A549 (cell line): ENCODE results near the gene RRP15. TPM values are rescaled to one million over a fixed set of nuclear protein-coding genes. Genes with fewer than 3 reads are reported as not detected.

Experiments
- ATAC-seq, 2 experiments: fragments of 200-7000 bp in 1 of 2; fragments of >200 bp in 1 of 2; cut with Nextera tagmentation in 1 of 2; cut with Tn5 transposase in 1 of 2; 3 replicates each; pipeline versions ENCODE4 v1.8.0 to v1.9.1; 2018 to 2020; ENCODE audit warnings: mild to moderate bottlenecking in 1 of 2, moderate library complexity in 1 of 2
- CTCF ChIA-PET: fragments of 300-600 bp; sonication (Branson Sonifier 250); formaldehyde crosslinking; extraction: SDS; loops from one replicate; lab custom pipeline; 2021; ENCODE audit warnings: antibody characterized with exemption, inconsistent platforms; lab: Yijun Ruan, JAX
- POLR2A ChIA-PET: fragments of 350-600 bp; formaldehyde crosslinking; extraction: SDS; loops from one replicate; lab custom pipeline; 2021; ENCODE audit warnings: antibody characterized with exemption, inconsistent platforms; lab: Yijun Ruan, JAX
- DNase-seq, 2 experiments: peaks; one replicate each; pipeline versions ENCODE4 v3.0.0 to v3.0.0-alpha.2; 2011 to 2016; ENCODE audit warnings: low read depth in 1 of 2, low spot score in 1 of 2
- FAIRE-seq: peaks from 2 replicates; lab custom pipeline; 2011; peaks lifted over from hg19 to GRCh38; lab: Jason Lieb, UNC
- H3K27ac ChIP-seq, 2 experiments: fragments of >200 bp; sonication (Bioruptor Twin); formaldehyde crosslinking; 3 replicates each; pipeline ENCODE4 v1.5.1; 2016 to 2017
- H3K4me1 ChIP-seq: fragments of >200 bp; sonication (Bioruptor Twin); formaldehyde crosslinking; 3 replicates; pipeline ENCODE4 v1.6.1; 2016
- H3K4me2 ChIP-seq: fragments of >200 bp; sonication (Bioruptor Twin); formaldehyde crosslinking; 3 replicates; pipeline ENCODE4 v1.6.1; 2016
- H3K4me3 ChIP-seq: fragments of >200 bp; sonication (Bioruptor Twin); formaldehyde crosslinking; 3 replicates; pipeline ENCODE4 v1.5.1; 2016
- H3K9me3 ChIP-seq: fragments of >200 bp; sonication (Bioruptor Twin); formaldehyde crosslinking; 3 replicates; pipeline ENCODE4 v1.6.1; 2016
- ATOH8 ChIP-seq: fragments of 250-450 bp; sonication (Bioruptor Pico); IDR thresholded peaks from 2 replicates; pipeline ENCODE4 v1.5.0; 2020; ENCODE audit warnings: low read depth, mild to moderate bottlenecking, moderate library complexity
- CBX2 ChIP-seq: fragments of 200-600 bp; sonication (generic); IDR thresholded peaks from 2 replicates; pipeline ENCODE4 v1.6.1; 2016; ENCODE audit warnings: low read depth, mild to moderate bottlenecking, borderline replicate concordance
- CBX8 ChIP-seq: fragments of 200-600 bp; sonication (generic); IDR thresholded peaks from 2 replicates; pipeline ENCODE4 v1.6.1; 2016
- CEBPB ChIP-seq, 2 experiments: fragments of >200 bp in 1 of 2; sonication (Bioruptor Twin) in 1 of 2; formaldehyde crosslinking in 1 of 2; IDR thresholded peaks; 2 replicates each; pipeline ENCODE4 v1.6.1; 2012 to 2016
- CTCF ChIP-seq: fragments of >200 bp; sonication (Bioruptor Twin); formaldehyde crosslinking; IDR thresholded peaks from 3 replicates; pipeline ENCODE4 v1.5.1; 2016
- EHF ChIP-seq: fragments of 250-450 bp; sonication (Bioruptor Pico); IDR thresholded peaks from 2 replicates; pipeline ENCODE4 v1.5.0; 2020; ENCODE audit warnings: mild to moderate bottlenecking
- FOSB ChIP-seq: fragments of 250-450 bp; sonication (Bioruptor Pico); IDR thresholded peaks from 2 replicates; pipeline ENCODE4 v1.5.0; 2020; ENCODE audit warnings: mild to moderate bottlenecking, moderate library complexity
- FOXS1 ChIP-seq: fragments of 250-450 bp; sonication (Bioruptor Pico); IDR thresholded peaks from 2 replicates; pipeline ENCODE4 v1.5.0; 2020; ENCODE audit warnings: mild to moderate bottlenecking, moderate library complexity
- GATA3 ChIP-seq: IDR thresholded peaks from 2 replicates; pipeline ENCODE4 v1.6.1; 2012; ENCODE audit warnings: borderline replicate concordance
- JUNB ChIP-seq: fragments of >200 bp; sonication (Bioruptor Twin); formaldehyde crosslinking; IDR thresholded peaks from 2 replicates; pipeline ENCODE4 v1.6.1; 2016
- MAFK ChIP-seq: fragments of 450-650 bp; IDR thresholded peaks from 2 replicates; pipeline ENCODE4 v1.6.1; 2014; ENCODE audit not compliant: partially characterized antibody
- MAZ ChIP-seq: fragments of 150-350 bp; IDR thresholded peaks from 2 replicates; pipeline ENCODE4 v1.6.1; 2014; ENCODE audit warnings: antibody characterized with exemption, low read depth, low read length, borderline replicate concordance
- MYC ChIP-seq: IDR thresholded peaks from 2 replicates; pipeline ENCODE4 v1.6.1; 2012; ENCODE audit warnings: mild to moderate bottlenecking, inconsistent platforms, low read length, improper control_type of control experiment, borderline replicate concordance
- NR3C1 ChIP-seq: fragments of >200 bp; sonication (Bioruptor Twin); formaldehyde crosslinking; IDR thresholded peaks from 3 replicates; pipeline ENCODE4 v1.6.1; 2017
- POLR2A ChIP-seq: IDR thresholded peaks from 2 replicates; pipeline ENCODE4 v1.6.1; 2012; ENCODE audit warnings: mild to moderate bottlenecking, low read length
- POLR2AphosphoS2 ChIP-seq: conservative IDR thresholded peaks from 2 replicates; pipeline ENCODE4 v1.6.1; 2012; ENCODE audit warnings: low read length, improper control_type of control experiment, inconsistent platforms
- RARB ChIP-seq: fragments of 250-450 bp; sonication (Bioruptor Pico); IDR thresholded peaks from 2 replicates; pipeline ENCODE4 v1.8.0; 2021; ENCODE audit warnings: mild to moderate bottlenecking, moderate library complexity
- RCOR1 ChIP-seq: fragments of 150-350 bp; IDR thresholded peaks from 2 replicates; pipeline ENCODE4 v1.6.1; 2014; ENCODE audit warnings: antibody characterized with exemption, low read length, low read depth
- SMC3 ChIP-seq: fragments of >200 bp; sonication (Bioruptor Twin); formaldehyde crosslinking; IDR thresholded peaks from 3 replicates; pipeline ENCODE4 v1.6.1; 2018; ENCODE audit warnings: inconsistent platforms
- TP53 ChIP-seq: fragments of 250-450 bp; sonication (Bioruptor Pico); IDR thresholded peaks from 2 replicates; pipeline ENCODE4 v1.5.0; 2021; ENCODE audit warnings: mild to moderate bottlenecking, moderate library complexity
- ZSCAN20 ChIP-seq: fragments of 250-450 bp; sonication (Bioruptor Pico); IDR thresholded peaks from 2 replicates; pipeline ENCODE4 v1.8.0; 2022; ENCODE audit warnings: mild to moderate bottlenecking, moderate library complexity
- WGBS: methylation state at CpG from one replicate; pipeline ENCODE4 v1.1.6; 2017; ENCODE audit errors: missing lambda C conversion rate; 5-methylcytosine and 5-hydroxymethylcytosine counted together
- polyA plus RNA-seq, 4 experiments: library from polyadenylated mRNA; depleted of rRNA in 3 of 4; stranded (reverse); fragments of >200 nt; fragmentation: RNase III in 1 of 4; extraction: RNeasy Plus Mini Kit Qiagen cat#74134 plus additional on column Dnase treatment in 1 of 4; gene quantifications; 2 replicates in 3 of 4; 3 replicates in 1 of 4; pipeline ENCODE4 v1.2.3, GENCODE V29; 2011 to 2017
- TF ChIP-seq, protein P1 (sequence below): IDR thresholded peaks from 2 replicates; pipeline ENCODE4 v1.6.1; 2012; ENCODE audit warnings: low read depth, borderline replicate concordance

Gene RRP15
- polyA plus RNA-seq, 2 of the 4 experiments (the other 2 are of a cell fraction), result 15.6 to 19.5 TPM

- 36% methylated on average over 3 of the region's 3 CpGs for WGBS
- Histone ChIP-seq H3K27ac (no peak overlapping the region), H3K4me1 (no peaks in the 10 kb centered on the region), H3K4me3 (no peak overlapping the region), H3K9me3 (no peaks in the 10 kb centered on the region), H3K4me2 (no peak overlapping the region)
- DNase-seq (no peak), FAIRE-seq (no peak), ATAC-seq (no peak)
- ChIA-PET POLR2A (no interaction called here), CTCF (no interaction called here)
- TF ChIP-seq SMC3 (no peak), GATA3 (no peak), NR3C1 (no peak), FOXS1 (CRISPR knock-in tag) (no peak), MYC (no peak), MAZ (no peak), TP53 (CRISPR knock-in tag) (no peak), RCOR1 (no peak), POLR2AphosphoS2 (no peak), RARB (CRISPR knock-in tag) (no peak), CTCF (no peak)
Measured at GRCh38 chr1:218242171-218242570, 42.9 kb upstream of the RRP15 start.

DNA sequence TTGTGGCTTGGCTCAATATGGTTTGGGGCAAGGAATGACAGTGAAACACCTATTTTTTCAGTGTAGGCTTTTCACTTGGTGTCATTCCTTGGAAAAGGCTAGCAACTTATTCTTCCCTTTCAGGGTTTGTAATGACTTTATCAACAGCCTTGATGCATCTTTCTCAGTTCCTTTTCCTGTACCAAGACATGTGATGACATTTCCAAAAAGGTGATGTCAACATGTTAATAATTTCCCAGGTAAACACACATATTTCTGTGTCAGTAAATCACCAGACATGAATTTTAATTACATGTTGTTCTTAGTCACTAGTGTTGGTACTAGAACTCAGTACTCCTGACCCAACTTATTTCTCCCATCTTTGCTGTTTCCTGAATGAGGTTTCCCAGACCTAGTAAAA is 37.8 kb upstream of the RRP15 start:
- H3K9me3 ChIP-seq, result no peaks in the 10 kb centered on the region
- CTCF ChIA-PET, result no interaction called here
- H3K27ac ChIP-seq, result no peak overlapping the region
- no peak for TF ChIP-seq MAFK
- no peak for TF ChIP-seq CEBPB (IDR thresholded peaks at IDR 0.05)
- no peak for TF ChIP-seq CBX2
- no peak for TF ChIP-seq JUNB
- no peak for TF ChIP-seq RARB (CRISPR knock-in tag)
- no peak for TF ChIP-seq POLR2A
- TF ChIP-seq RCOR1, result no peak
- TF ChIP-seq CTCF, result no peak
- TF ChIP-seq, protein P1, sequence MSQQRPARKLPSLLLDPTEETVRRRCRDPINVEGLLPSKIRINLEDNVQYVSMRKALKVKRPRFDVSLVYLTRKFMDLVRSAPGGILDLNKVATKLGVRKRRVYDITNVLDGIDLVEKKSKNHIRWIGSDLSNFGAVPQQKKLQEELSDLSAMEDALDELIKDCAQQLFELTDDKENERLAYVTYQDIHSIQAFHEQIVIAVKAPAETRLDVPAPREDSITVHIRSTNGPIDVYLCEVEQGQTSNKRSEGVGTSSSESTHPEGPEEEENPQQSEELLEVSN, result no peak
- no peak for TF ChIP-seq ZSCAN20 (CRISPR knock-in tag)
- TF ChIP-seq FOXS1 (CRISPR knock-in tag), result no peak
- TF ChIP-seq ATOH8 (CRISPR knock-in tag), result no peak
- no peak for TF ChIP-seq CBX8
- TF ChIP-seq EHF (CRISPR knock-in tag), result no peak
- TF ChIP-seq FOSB (CRISPR knock-in tag), result no peak
- H3K4me3 ChIP-seq, result no peak overlapping the region
- no peaks in the 10 kb centered on the region for H3K4me1 ChIP-seq
- DNase-seq, result no peak
- FAIRE-seq, result no peak
- no peak overlapping the region for H3K4me2 ChIP-seq
- no peak for ATAC-seq
- POLR2A ChIA-PET, result no interaction called here
